IMR-90 (cell line): Measurements from ENCODE around the gene ERMN. TPM values are rescaled to one million over a fixed set of nuclear protein-coding genes. Genes with fewer than 3 reads are reported as not detected.

Experiments
- ATAC-seq: fragments of 200-7000 bp; cut with Tn5 transposase; 2 replicates; pipeline ENCODE4 v1.9.1; 2020; ENCODE audit warnings: low read depth, mild to moderate bottlenecking, moderate library complexity
- BruUV-seq: library from RNA; stranded (reverse); fragments of 400-500 nt; replicated peaks from 2 replicates; lab custom pipeline; 2021; lab: Mats Ljungman, UMichigan
- CTCF ChIA-PET: fragments of 300-600 bp; formaldehyde crosslinking; extraction: SDS; loops from one replicate; lab custom pipeline; 2021; ENCODE audit warnings: antibody characterized with exemption; lab: Yijun Ruan, JAX
- POLR2A ChIA-PET: fragments of 300-600 bp; sonication (Branson Sonifier 250); formaldehyde crosslinking; loops from one replicate; lab custom pipeline; 2022; ENCODE audit warnings: antibody characterized with exemption; ENCODE audit not compliant: unreplicated experiment; lab: Charles Lee
- DNase-seq: peaks from one replicate; pipeline ENCODE4 v3.0.0; 2013
- H2AFZ ChIP-seq: replicated peaks from 2 replicates; pipeline ENCODE3; 2013; ENCODE audit warnings: low read length, mild to moderate bottlenecking; ENCODE audit not compliant: poor library complexity
- H2AK5ac ChIP-seq: 2 replicates; pipeline ENCODE4 v1.6.1; 2013; ENCODE audit warnings: low read depth, low read length, inconsistent platforms
- H2AK9ac ChIP-seq: replicated peaks from 2 replicates; pipeline ENCODE3; 2013; ENCODE audit warnings: mild to moderate bottlenecking, low read depth, low read length, moderate library complexity; ENCODE audit not compliant: poor library complexity
- H2BK120ac ChIP-seq: 2 replicates; pipeline ENCODE4 v1.6.1; 2013; ENCODE audit warnings: low read depth, low read length, inconsistent platforms
- H2BK15ac ChIP-seq: 3 replicates; pipeline ENCODE4 v1.6.1; 2013; ENCODE audit warnings: low read depth, low read length, inconsistent platforms
- H2BK20ac ChIP-seq: 2 replicates; pipeline ENCODE4 v1.6.1; 2013; ENCODE audit warnings: low read depth, mild to moderate bottlenecking, inconsistent platforms, low read length, moderate library complexity
- H2BK5ac ChIP-seq: 2 replicates; pipeline ENCODE4 v1.6.1; 2013; ENCODE audit warnings: mild to moderate bottlenecking, low read depth, low read length, inconsistent platforms; ENCODE audit not compliant: poor library complexity, severe bottlenecking
- H3K14ac ChIP-seq: replicated peaks from 2 replicates; pipeline ENCODE4 v1.6.1; 2013; ENCODE audit warnings: low read depth, low read length, inconsistent platforms
- H3K18ac ChIP-seq: 2 replicates; pipeline ENCODE4 v1.6.1; 2013; ENCODE audit warnings: low read depth, low read length, control low read depth
- H3K23ac ChIP-seq: 2 replicates; pipeline ENCODE4 v1.6.1; 2013; ENCODE audit warnings: low read depth, low read length, inconsistent platforms
- H3K27ac ChIP-seq: 2 replicates; pipeline ENCODE4 v1.5.1; 2013; ENCODE audit warnings: mild to moderate bottlenecking, control low read depth, low read length; ENCODE audit not compliant: insufficient read depth
- H3K27me3 ChIP-seq: 2 replicates; pipeline ENCODE4 v1.6.1; 2013; ENCODE audit warnings: low read length; ENCODE audit not compliant: control insufficient read depth, insufficient read depth
- H3K36me3 ChIP-seq: 2 replicates; pipeline ENCODE4 v1.6.1; 2013; ENCODE audit warnings: low read length, mixed read lengths; ENCODE audit not compliant: control insufficient read depth, insufficient read depth
- H3K4ac ChIP-seq: 2 replicates; pipeline ENCODE4 v1.6.1; 2013; ENCODE audit warnings: low read depth, low read length, inconsistent platforms
- H3K4me1 ChIP-seq: 2 replicates; pipeline ENCODE4 v1.6.1; 2013; ENCODE audit warnings: low read length, mixed read lengths; ENCODE audit not compliant: control insufficient read depth, insufficient read depth
- H3K4me2 ChIP-seq: 2 replicates; pipeline ENCODE4 v1.6.1; 2013; ENCODE audit warnings: low read depth, mild to moderate bottlenecking, control low read depth, low read length, moderate library complexity
- H3K4me3 ChIP-seq: 2 replicates; pipeline ENCODE4 v1.5.1; 2013; ENCODE audit warnings: low read depth, mild to moderate bottlenecking, control low read depth, low read length, moderate library complexity; ENCODE audit not compliant: insufficient read depth
- H3K56ac ChIP-seq: 2 replicates; pipeline ENCODE4 v1.6.1; 2013; ENCODE audit warnings: low read length, inconsistent platforms; ENCODE audit not compliant: insufficient read depth; ENCODE audit errors: extremely low read depth
- H3K79me1 ChIP-seq, 2 experiments: 2 replicates each; pipeline ENCODE4 v1.6.1; 2013; ENCODE audit warnings: low read length in 2 of 2, inconsistent platforms in 1 of 2, low read depth in 1 of 2
- H3K9ac ChIP-seq: 2 replicates; pipeline ENCODE4 v1.6.1; 2013; ENCODE audit warnings: low read depth, low read length, control low read depth
- H3K9me1 ChIP-seq: 2 replicates; pipeline ENCODE4 v1.6.1; 2013; ENCODE audit warnings: low read length, inconsistent platforms; ENCODE audit not compliant: insufficient read depth
- H3K9me3 ChIP-seq: 2 replicates; pipeline ENCODE4 v1.6.1; 2013; ENCODE audit warnings: low read length; ENCODE audit not compliant: control insufficient read depth, insufficient read depth
- H4K20me1 ChIP-seq: 2 replicates; pipeline ENCODE4 v1.6.1; 2013; ENCODE audit warnings: low read length, inconsistent platforms; ENCODE audit not compliant: insufficient read depth
- H4K5ac ChIP-seq: 2 replicates; pipeline ENCODE4 v1.6.1; 2013; ENCODE audit warnings: mild to moderate bottlenecking, low read depth, low read length, control low read depth
- H4K8ac ChIP-seq, 2 experiments: 2 replicates each; pipeline ENCODE4 v1.6.1; 2013; ENCODE audit warnings: low read depth in 2 of 2, low read length in 2 of 2, control low read depth in 1 of 2, inconsistent platforms in 1 of 2
- H4K91ac ChIP-seq: 2 replicates; pipeline ENCODE4 v1.6.1; 2013; ENCODE audit warnings: low read depth, low read length, inconsistent platforms; ENCODE audit not compliant: insufficient read depth
- BHLHE40 ChIP-seq: fragments of 150-350 bp; IDR thresholded peaks from 2 replicates; pipeline ENCODE4 v1.6.1; 2016; ENCODE audit warnings: mild to moderate bottlenecking, low read depth, low read length
- CEBPB ChIP-seq: IDR thresholded peaks from 2 replicates; pipeline ENCODE4 v1.6.1; 2012; ENCODE audit warnings: low read depth, low read length, improper control_type of control experiment
- CHD1 ChIP-seq: IDR thresholded peaks from 2 replicates; pipeline ENCODE4 v1.6.1; 2012; ENCODE audit warnings: low read depth, low read length, improper control_type of control experiment
- CTCF ChIP-seq: conservative IDR thresholded peaks from 2 replicates; pipeline ENCODE4 v1.5.1; 2012; ENCODE audit warnings: mild to moderate bottlenecking, low read depth, low read length, improper control_type of control experiment
- FOS ChIP-seq: fragments of 150-350 bp; IDR thresholded peaks from 2 replicates; pipeline ENCODE4 v1.6.1; 2016; ENCODE audit warnings: low read depth, low read length
- MAFK ChIP-seq: IDR thresholded peaks from 2 replicates; pipeline ENCODE4 v1.6.1; 2012; ENCODE audit warnings: low read depth, low read length, improper control_type of control experiment
- MAZ ChIP-seq: IDR thresholded peaks from 2 replicates; pipeline ENCODE4 v1.6.1; 2012; ENCODE audit warnings: low read depth, mild to moderate bottlenecking, low read length, improper control_type of control experiment, moderate library complexity, borderline replicate concordance
- MXI1 ChIP-seq: IDR thresholded peaks from 2 replicates; pipeline ENCODE4 v1.6.1; 2012; ENCODE audit warnings: low read depth, mild to moderate bottlenecking, low read length, moderate library complexity, borderline replicate concordance
- NFE2L2 ChIP-seq: fragments of 150-350 bp; IDR thresholded peaks from 2 replicates; pipeline ENCODE4 v1.6.1; 2016; ENCODE audit warnings: low read depth, mild to moderate bottlenecking, low read length
- RAD21 ChIP-seq: IDR thresholded peaks from 2 replicates; pipeline ENCODE4 v1.6.1; 2012; ENCODE audit warnings: low read length, improper control_type of control experiment
- RCOR1 ChIP-seq: IDR thresholded peaks from 2 replicates; pipeline ENCODE4 v1.6.1; 2012; ENCODE audit warnings: mild to moderate bottlenecking, low read length, improper control_type of control experiment; ENCODE audit not compliant: insufficient replicate concordance
- RFX5 ChIP-seq: IDR thresholded peaks from 2 replicates; pipeline ENCODE4 v1.8.0; 2012; ENCODE audit warnings: low read depth, mild to moderate bottlenecking, low read length, moderate library complexity
- SMC3 ChIP-seq: fragments of 150-350 bp; IDR thresholded peaks from 2 replicates; pipeline ENCODE4 v1.6.1; 2016; ENCODE audit warnings: low read depth, mild to moderate bottlenecking, antibody characterized with exemption, low read length, moderate library complexity
- WGBS, 2 experiments: methylation state at CpG; one replicate each; pipeline versions ENCODE4 v1.1.5 to v1.1.7; 2013; ENCODE audit warnings: missing lambda C conversion rate in 2 of 2; ENCODE audit not compliant: insufficient read length in 1 of 2; ENCODE audit errors: extremely low coverage in 2 of 2; 5-methylcytosine and 5-hydroxymethylcytosine counted together
- dilution Hi-C: fragments of 300-500 bp; cut with HindIII; formaldehyde crosslinking; loops from one replicate; pipeline ENCODE4 v1.14.3; 2018; ENCODE audit warnings: low sequenced_read_pairs; ENCODE audit not compliant: unreplicated experiment
- in situ Hi-C: fragments of 300-500 bp; cut with MboI; formaldehyde crosslinking; loops from 3 replicates; pipeline ENCODE4 v1.14.3; 2019; ENCODE audit warnings: low sequenced_read_pairs, inconsistent platforms, mixed read lengths
- intact Hi-C: fragments of 100-400 bp; cut with micrococcal nuclease; formaldehyde crosslinking; loops from 2 replicates; pipeline ENCODE4 v1.10.0; 2022
- polyA plus RNA-seq, 3 experiments: library from polyadenylated mRNA; depleted of rRNA; stranded (reverse); fragments of >200 nt; gene quantifications; 2 replicates each; pipeline ENCODE4 v1.2.3, GENCODE V29; 2012; ENCODE audit warnings: low replicate concordance in 1 of 3
- total RNA-seq: library from RNA; depleted of rRNA; stranded (reverse); fragments of >200 nt; gene quantifications from 2 replicates; pipeline ENCODE4 v1.2.3, GENCODE V29; 2012
- TF ChIP-seq, protein P1 (sequence below): fragments of 150-350 bp; IDR thresholded peaks from 2 replicates; pipeline ENCODE4 v1.6.1; 2016; ENCODE audit warnings: low read depth, mild to moderate bottlenecking, low read length, moderate library complexity, borderline replicate concordance
- TF ChIP-seq, protein P2 (sequence below): fragments of 150-350 bp; IDR thresholded peaks from 2 replicates; pipeline ENCODE4 v1.6.1; 2017; ENCODE audit warnings: mild to moderate bottlenecking, antibody characterized with exemption, low read length, low read depth

ERMN gene
- total and polyA plus RNA-seq, 2 of the 4 experiments (the other 2 are of a cell fraction) = not detected

GRCh38 chr2:157362627-157363026 is 37.0 kb upstream of the ERMN start:
- DNase-seq = no peak
- H2BK120ac ChIP-seq = no peak overlapping the region
- H2BK5ac ChIP-seq = no peak overlapping the region
- ChIA-PET CTCF (no interaction called here), POLR2A (no interaction called here)
- H3K9me1 ChIP-seq = no peaks in the 10 kb centered on the region
- no peak overlapping the region for H3K14ac ChIP-seq
- H4K8ac ChIP-seq = no peak overlapping the region
- no peaks in the 10 kb centered on the region for H4K20me1 ChIP-seq
- H3K36me3 ChIP-seq = no peaks in the 10 kb centered on the region
- dilution Hi-C loops (no loop called here), intact Hi-C loops (no loop called here), in situ Hi-C loops (no loop called here)
- no peak overlapping the region for H3K9ac ChIP-seq
- no peak overlapping the region for H2BK20ac ChIP-seq
- no peaks in the 10 kb centered on the region for H3K4me1 ChIP-seq
- no peaks in the 10 kb centered on the region for H3K27me3 ChIP-seq
- BruUV-seq = no TSS peak
- H3K56ac ChIP-seq = no peak overlapping the region
- ATAC-seq = no peak
- H3K23ac ChIP-seq = no peak overlapping the region
- H3K27ac ChIP-seq = no peak overlapping the region
- no peak for TF ChIP-seq NFE2L2
- TF ChIP-seq RAD21 = no peak
- TF ChIP-seq CEBPB = no peak
- TF ChIP-seq CTCF = no peak
- no peak for TF ChIP-seq MAZ
- TF ChIP-seq RFX5 = no peak
- TF ChIP-seq MXI1 = no peak
- no peak for TF ChIP-seq BHLHE40
- TF ChIP-seq SMC3 = no peak
- no peak for TF ChIP-seq MAFK
- TF ChIP-seq, protein P1, sequence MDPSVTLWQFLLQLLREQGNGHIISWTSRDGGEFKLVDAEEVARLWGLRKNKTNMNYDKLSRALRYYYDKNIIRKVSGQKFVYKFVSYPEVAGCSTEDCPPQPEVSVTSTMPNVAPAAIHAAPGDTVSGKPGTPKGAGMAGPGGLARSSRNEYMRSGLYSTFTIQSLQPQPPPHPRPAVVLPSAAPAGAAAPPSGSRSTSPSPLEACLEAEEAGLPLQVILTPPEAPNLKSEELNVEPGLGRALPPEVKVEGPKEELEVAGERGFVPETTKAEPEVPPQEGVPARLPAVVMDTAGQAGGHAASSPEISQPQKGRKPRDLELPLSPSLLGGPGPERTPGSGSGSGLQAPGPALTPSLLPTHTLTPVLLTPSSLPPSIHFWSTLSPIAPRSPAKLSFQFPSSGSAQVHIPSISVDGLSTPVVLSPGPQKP = no peak
- TF ChIP-seq CHD1 = no peak
- no peak for TF ChIP-seq RCOR1
- TF ChIP-seq FOS = no peak
- TF ChIP-seq, protein P2, sequence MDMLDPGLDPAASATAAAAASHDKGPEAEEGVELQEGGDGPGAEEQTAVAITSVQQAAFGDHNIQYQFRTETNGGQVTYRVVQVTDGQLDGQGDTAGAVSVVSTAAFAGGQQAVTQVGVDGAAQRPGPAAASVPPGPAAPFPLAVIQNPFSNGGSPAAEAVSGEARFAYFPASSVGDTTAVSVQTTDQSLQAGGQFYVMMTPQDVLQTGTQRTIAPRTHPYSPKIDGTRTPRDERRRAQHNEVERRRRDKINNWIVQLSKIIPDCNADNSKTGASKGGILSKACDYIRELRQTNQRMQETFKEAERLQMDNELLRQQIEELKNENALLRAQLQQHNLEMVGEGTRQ = no peak
- H2AK5ac ChIP-seq = no peak overlapping the region
- H3K9me3 ChIP-seq = no peaks in the 10 kb centered on the region
- H3K79me1 ChIP-seq = no peaks in the 10 kb centered on the region
- H3K18ac ChIP-seq = no peak overlapping the region
- WGBS, 2 experiments = no CpG with 5 or more reads among the region's 2 CpGs
- no peak overlapping the region for H3K4me3 ChIP-seq
- H2AK9ac ChIP-seq = no peak overlapping the region
- H2BK15ac ChIP-seq = no peak overlapping the region
- no peak overlapping the region for H4K91ac ChIP-seq
- no peak overlapping the region for H4K5ac ChIP-seq
- no peak overlapping the region for H2AFZ ChIP-seq
- no peak overlapping the region for H3K4me2 ChIP-seq
- H3K4ac ChIP-seq = no peak overlapping the region
